Mesendoderm (in vitro differentiated cells): Measurements from ENCODE around the gene NT5DC3. TPM values are rescaled to one million over a fixed set of nuclear protein-coding genes. Genes with fewer than 3 reads are reported as not detected.

Experiments used
- DNase-seq: peaks from one replicate; pipeline ENCODE4 v3.0.0; 2013
- H2AK5ac ChIP-seq: 2 replicates; pipeline ENCODE4 v1.6.1; 2013; ENCODE audit warnings: low read length, inconsistent platforms
- H2BK120ac ChIP-seq: 2 replicates; pipeline ENCODE4 v1.6.1; 2013; ENCODE audit warnings: low read depth, mild to moderate bottlenecking, low read length, moderate library complexity, mixed read lengths
- H2BK15ac ChIP-seq: replicated peaks from 2 replicates; pipeline ENCODE4 v1.6.1; 2013; ENCODE audit warnings: low read depth, mild to moderate bottlenecking, moderate library complexity
- H2BK5ac ChIP-seq: 2 replicates; pipeline ENCODE4 v1.6.1; 2013; ENCODE audit warnings: low read length, inconsistent platforms
- H3K18ac ChIP-seq: 2 replicates; pipeline ENCODE4 v1.6.1; 2013; ENCODE audit warnings: mild to moderate bottlenecking, low read length, mixed read lengths
- H3K23ac ChIP-seq: one replicate; pipeline ENCODE4 v1.6.1; 2013; ENCODE audit warnings: low read length
- H3K27ac ChIP-seq: 2 replicates; pipeline ENCODE4 v1.5.1; 2013; ENCODE audit warnings: low read depth, mild to moderate bottlenecking, inconsistent platforms, low read length, moderate library complexity
- H3K27me3 ChIP-seq: 2 replicates; pipeline ENCODE4 v1.6.1; 2013; ENCODE audit warnings: low read length, control low read depth, mild to moderate bottlenecking, inconsistent platforms; ENCODE audit not compliant: insufficient read depth, poor library complexity
- H3K36me3 ChIP-seq: 2 replicates; pipeline ENCODE4 v1.6.1; 2013; ENCODE audit warnings: low read length, inconsistent platforms; ENCODE audit not compliant: control insufficient read depth, insufficient read depth
- H3K4ac ChIP-seq: one replicate; pipeline ENCODE4 v1.6.1; 2013; ENCODE audit warnings: low read depth, mild to moderate bottlenecking, low read length, moderate library complexity
- H3K4me1 ChIP-seq: 2 replicates; pipeline ENCODE4 v1.6.1; 2013; ENCODE audit warnings: low read depth, low read length, inconsistent platforms; ENCODE audit not compliant: control insufficient read depth
- H3K4me2 ChIP-seq: 2 replicates; pipeline ENCODE4 v1.6.1; 2013; ENCODE audit warnings: low read length
- H3K4me3 ChIP-seq: 2 replicates; pipeline ENCODE4 v1.5.1; 2013; ENCODE audit warnings: mild to moderate bottlenecking, low read length
- H3K56ac ChIP-seq: one replicate; pipeline ENCODE4 v1.6.1; 2013; ENCODE audit warnings: low read length
- H3K79me1 ChIP-seq: 2 replicates; pipeline ENCODE4 v1.6.1; 2013; ENCODE audit warnings: low read length, inconsistent platforms
- H3K79me2 ChIP-seq: 2 replicates; pipeline ENCODE4 v1.6.1; 2013; ENCODE audit warnings: mild to moderate bottlenecking, low read length; ENCODE audit not compliant: control insufficient read depth, insufficient read depth
- H3K9ac ChIP-seq: 2 replicates; pipeline ENCODE4 v1.6.1; 2013; ENCODE audit warnings: low read length, inconsistent platforms
- H4K5ac ChIP-seq: one replicate; pipeline ENCODE4 v1.6.1; 2013; ENCODE audit warnings: low read length
- H4K8ac ChIP-seq: one replicate; pipeline ENCODE4 v1.6.1; 2013; ENCODE audit warnings: low read depth, mild to moderate bottlenecking, control low read depth, low read length, moderate library complexity
- WGBS: extraction: QIAGEN DNeasy Blood & Tissue Kit; methylation state at CpG from one replicate; pipeline ENCODE4 v1.1.7; 2013; ENCODE audit warnings: low lambda C conversion rate, missing lambda C conversion rate; ENCODE audit not compliant: insufficient coverage; ENCODE audit errors: extremely low coverage; 5-methylcytosine and 5-hydroxymethylcytosine counted together
- polyA plus RNA-seq, 2 experiments: library from polyadenylated mRNA; stranded (reverse); fragments of 200-250 nt; gene quantifications; one replicate each; pipeline ENCODE4 v1.2.3, GENCODE V29; 2013

Gene NT5DC3
- 3.4 TPM for polyA plus RNA-seq (2013, experiment 1 of 2)
- 3.0 TPM for polyA plus RNA-seq (2013, experiment 2 of 2)

DNA sequence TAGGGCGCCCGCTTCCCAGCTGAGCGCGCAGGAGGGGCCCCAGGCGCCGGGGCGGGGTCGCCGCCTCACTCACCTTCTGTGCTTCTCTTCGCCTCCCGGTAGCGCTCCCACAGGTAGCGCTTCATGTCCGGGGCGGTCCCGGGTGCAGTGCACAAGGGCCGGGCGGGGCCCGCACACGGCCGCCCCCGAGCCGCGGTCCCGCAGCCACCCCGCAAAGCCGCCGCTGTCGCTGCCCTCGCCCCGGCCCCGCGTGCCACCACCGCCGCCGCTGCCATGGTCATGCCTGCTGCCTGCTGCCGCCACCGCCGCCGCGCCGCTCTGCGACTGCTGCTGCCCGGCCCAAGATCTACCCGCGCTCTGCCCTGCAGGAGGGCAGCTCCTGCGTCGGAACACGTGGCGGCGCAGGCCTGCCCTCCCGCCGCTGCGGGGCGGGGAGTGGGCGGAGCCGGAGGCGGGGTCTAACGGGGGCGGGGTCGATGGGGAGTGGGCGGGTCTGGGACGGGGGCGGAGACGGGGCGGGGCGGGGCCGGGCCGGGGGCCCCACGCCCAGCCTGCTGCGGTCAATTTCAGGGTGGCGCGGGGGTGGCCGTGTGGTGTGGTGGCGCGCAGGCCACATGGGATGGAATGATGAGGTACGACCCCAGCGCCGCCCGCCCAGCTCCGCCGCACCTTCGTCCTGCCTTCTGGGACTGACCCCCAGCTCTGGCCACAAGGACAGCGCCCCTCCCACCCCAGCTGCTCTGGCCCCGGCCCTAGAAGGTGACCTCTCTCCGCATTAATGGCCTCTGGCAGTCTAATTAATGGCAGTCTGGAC lies at the start of gene NT5DC3:
NT5DC3 (minus strand) TSS at position 359 of the 814 bp plus-strand sequence; CDS start at position 281, 78 bp downstream.
- H3K9ac ChIP-seq = peak within 1 kb of the TSS; percentile 81
- H3K4me3 ChIP-seq = peak within 1 kb of the TSS; percentile 82
- peak; percentile 90 for DNase-seq
- peaks cover 14% of the 10 kb centered on the region for H3K79me2 ChIP-seq
- H3K4me1 ChIP-seq = peaks cover 2% of the 10 kb centered on the region
- H3K18ac ChIP-seq = peak within 1 kb of the TSS; percentile 72
- H3K4me2 ChIP-seq = peak within 1 kb of the TSS; percentile 51
- no CpG with 5 or more reads among the region's 86 CpGs for WGBS
- no peak within 1 kb of the TSS for H4K8ac ChIP-seq
- H3K36me3 ChIP-seq = no peaks in the 10 kb centered on the region
- peaks cover 8% of the 10 kb centered on the region for H3K79me1 ChIP-seq
- no peak within 1 kb of the TSS for H2BK120ac ChIP-seq
- no peak within 1 kb of the TSS for H2BK15ac ChIP-seq
- no peak within 1 kb of the TSS for H3K23ac ChIP-seq
- H4K5ac ChIP-seq = no peak within 1 kb of the TSS
- no peak within 1 kb of the TSS for H3K27ac ChIP-seq
- no peak within 1 kb of the TSS for H2BK5ac ChIP-seq
- H3K4ac ChIP-seq = peak within 1 kb of the TSS; percentile 64
- peak within 1 kb of the TSS; percentile 90 for H3K56ac ChIP-seq
- no peak within 1 kb of the TSS for H2AK5ac ChIP-seq
- no peaks in the 10 kb centered on the region for H3K27me3 ChIP-seq

DNA sequence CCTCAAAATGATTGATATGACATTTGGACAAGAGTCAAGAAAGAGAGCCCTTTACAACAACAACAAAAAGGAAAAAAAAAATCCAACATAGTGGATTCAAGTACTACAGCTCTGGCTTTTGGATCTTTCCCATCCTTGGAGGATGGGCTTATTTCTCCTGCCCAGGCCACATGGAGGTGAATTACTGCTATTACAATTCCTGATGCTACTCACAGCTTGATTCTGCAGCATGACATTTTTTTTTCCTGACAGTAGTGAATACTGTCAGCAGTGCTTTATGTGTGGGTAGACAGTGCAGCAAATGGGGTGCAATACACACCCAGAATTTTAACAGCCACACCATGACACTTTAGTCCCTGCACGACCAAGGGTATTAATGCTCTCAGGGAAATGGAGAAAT lies 46.7 kb upstream of the NT5DC3 start:
- H3K18ac ChIP-seq = no peak overlapping the region
- DNase-seq = no peak
- no peak overlapping the region for H2BK120ac ChIP-seq
- no peak overlapping the region for H3K4me3 ChIP-seq
- no peak overlapping the region for H3K4ac ChIP-seq
- H3K4me1 ChIP-seq = no peaks in the 10 kb centered on the region
- H3K27ac ChIP-seq = no peak overlapping the region
- no peak overlapping the region for H3K4me2 ChIP-seq
- no peaks in the 10 kb centered on the region for H3K27me3 ChIP-seq
- no peak overlapping the region for H2BK5ac ChIP-seq
- no peaks in the 10 kb centered on the region for H3K79me2 ChIP-seq
- no peak overlapping the region for H2BK15ac ChIP-seq
- no peak overlapping the region for H3K23ac ChIP-seq
- H2AK5ac ChIP-seq = no peak overlapping the region
- no peak overlapping the region for H4K8ac ChIP-seq
- no peaks in the 10 kb centered on the region for H3K79me1 ChIP-seq
- no CpG with 5 or more reads among the region's 1 CpG for WGBS
- no peak overlapping the region for H3K56ac ChIP-seq
- H4K5ac ChIP-seq = no peak overlapping the region
- H3K9ac ChIP-seq = no peak overlapping the region
- no peaks in the 10 kb centered on the region for H3K36me3 ChIP-seq

- H3K4me1 ChIP-seq = no peaks in the 10 kb centered on the region
- no peak overlapping the region for H2BK120ac ChIP-seq
- no peak overlapping the region for H3K4ac ChIP-seq
- no peak overlapping the region for H3K23ac ChIP-seq
- H3K79me2 ChIP-seq = no peaks in the 10 kb centered on the region
- no peaks in the 10 kb centered on the region for H3K27me3 ChIP-seq
- no peak overlapping the region for H3K9ac ChIP-seq
- no peak overlapping the region for H4K5ac ChIP-seq
- H4K8ac ChIP-seq = no peak overlapping the region
- H2BK15ac ChIP-seq = no peak overlapping the region
- no peak overlapping the region for H3K56ac ChIP-seq
- H3K18ac ChIP-seq = no peak overlapping the region
- H3K4me2 ChIP-seq = no peak overlapping the region
- no CpG with 5 or more reads among the region's 4 CpGs for WGBS
- no peak overlapping the region for H2AK5ac ChIP-seq
- no peak for DNase-seq
- H3K27ac ChIP-seq = no peak overlapping the region
- no peaks in the 10 kb centered on the region for H3K79me1 ChIP-seq
- H3K4me3 ChIP-seq = no peak overlapping the region
- no peak overlapping the region for H2BK5ac ChIP-seq
- H3K36me3 ChIP-seq = no peaks in the 10 kb centered on the region
Measured at GRCh38 chr12:103886195-103886797, 45.3 kb upstream of the NT5DC3 start.

DNA sequence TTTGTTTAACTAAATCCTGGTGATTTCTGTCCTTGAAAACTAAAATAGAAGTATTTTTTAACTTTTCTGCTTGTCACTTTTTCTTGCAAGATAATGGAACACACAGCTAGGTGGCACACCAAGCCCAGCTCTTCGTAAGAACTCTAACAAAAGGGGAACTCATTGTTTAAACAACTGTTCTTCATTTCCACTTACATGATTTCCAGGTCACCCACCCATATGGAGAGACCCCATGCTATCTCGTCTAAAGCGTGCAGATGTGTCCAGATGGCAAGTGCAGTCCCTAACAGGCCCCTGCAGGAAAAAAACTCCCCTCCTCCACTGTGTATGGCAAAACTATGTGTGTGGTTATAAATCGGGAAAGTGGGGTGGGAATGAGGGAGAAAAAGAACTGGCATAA lies 43.3 kb upstream of the NT5DC3 start:
- no peak overlapping the region for H2AK5ac ChIP-seq
- H3K4ac ChIP-seq = no peak overlapping the region
- no peak overlapping the region for H3K56ac ChIP-seq
- H3K27ac ChIP-seq = no peak overlapping the region
- peaks cover 5% of the 10 kb centered on the region for H3K4me1 ChIP-seq
- no peak overlapping the region for H4K8ac ChIP-seq
- no peaks in the 10 kb centered on the region for H3K79me2 ChIP-seq
- H2BK120ac ChIP-seq = no peak overlapping the region
- DNase-seq = peak; percentile 26
- H2BK15ac ChIP-seq = no peak overlapping the region
- no CpG with 5 or more reads among the region's 4 CpGs for WGBS
- H2BK5ac ChIP-seq = no peak overlapping the region
- H3K79me1 ChIP-seq = no peaks in the 10 kb centered on the region
- H3K9ac ChIP-seq = no peak overlapping the region
- H3K27me3 ChIP-seq = no peaks in the 10 kb centered on the region
- no peak overlapping the region for H3K18ac ChIP-seq
- no peak overlapping the region for H3K4me2 ChIP-seq
- no peak overlapping the region for H4K5ac ChIP-seq
- no peaks in the 10 kb centered on the region for H3K36me3 ChIP-seq
- H3K4me3 ChIP-seq = no peak overlapping the region
- H3K23ac ChIP-seq = no peak overlapping the region

- Histone ChIP-seq H3K4me2 (no peak overlapping the region), H3K79me1 (no peaks in the 10 kb centered on the region), H3K36me3 (no peaks in the 10 kb centered on the region), H2BK15ac (no peak overlapping the region), H3K79me2 (no peaks in the 10 kb centered on the region), H3K56ac (no peak overlapping the region), H3K27ac (no peak overlapping the region), H3K4me1 (peaks cover 5% of the 10 kb centered on the region), H3K9ac (no peak overlapping the region), H3K23ac (no peak overlapping the region), H4K5ac (no peak overlapping the region), H2AK5ac (no peak overlapping the region), H3K4ac (no peak overlapping the region), H3K27me3 (no peaks in the 10 kb centered on the region), H2BK120ac (no peak overlapping the region), H3K18ac (no peak overlapping the region), H2BK5ac (no peak overlapping the region), H4K8ac (no peak overlapping the region), H3K4me3 (no peak overlapping the region)
- whole genome bisulfite sequencing = no CpG with 5 or more reads among the region's 2 CpGs
- DNase-seq = no peak
Measured at GRCh38 chr12:103883908-103884307, 42.9 kb upstream of the NT5DC3 start.
